ENCODE measurements around the gene SERAC1.

The SERAC1 gene

DNA sequence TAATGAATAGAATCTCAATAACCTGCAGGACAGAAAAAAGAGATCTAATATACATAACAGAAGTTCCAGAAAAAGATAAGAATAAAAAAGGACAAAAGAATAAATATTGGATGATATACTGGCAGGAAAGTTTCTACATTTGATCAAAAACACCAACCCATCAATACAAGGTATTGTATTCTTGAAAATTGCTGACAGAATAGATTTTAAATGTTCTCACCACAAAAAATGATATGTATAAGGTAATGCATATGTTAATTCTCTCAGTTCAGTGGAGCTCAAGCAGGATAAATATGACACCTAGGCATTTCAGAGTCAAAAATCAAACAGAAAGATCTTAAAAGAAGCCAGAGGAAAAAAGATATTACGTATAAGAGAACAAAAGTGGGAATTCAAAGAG, 43.8 kb downstream of the SERAC1 start:
- no peak for DNase-seq (ENCODE audit: low read depth, low spot score)

DNA sequence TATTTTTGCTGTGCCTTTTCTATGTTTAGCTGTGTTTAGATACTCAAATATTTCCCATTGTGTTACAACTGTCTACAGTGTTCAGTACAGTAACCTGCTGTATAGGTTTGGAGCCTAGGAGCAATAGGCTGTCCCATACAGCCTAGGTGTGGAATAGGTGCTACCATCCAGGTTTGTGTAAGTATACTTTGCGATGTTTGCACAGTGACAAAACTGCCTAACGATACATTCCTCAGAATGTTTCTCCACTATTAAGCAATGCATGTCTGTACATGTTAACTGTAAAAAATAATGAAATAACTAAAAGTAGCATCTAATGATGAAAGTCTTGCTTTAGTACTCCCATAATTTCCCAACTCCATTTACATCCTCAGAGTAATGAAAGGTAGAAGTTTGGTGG, 46.0 kb downstream of the SERAC1 start:
- no peak for DNase-seq (ENCODE audit: low read depth, low spot score)

DNA sequence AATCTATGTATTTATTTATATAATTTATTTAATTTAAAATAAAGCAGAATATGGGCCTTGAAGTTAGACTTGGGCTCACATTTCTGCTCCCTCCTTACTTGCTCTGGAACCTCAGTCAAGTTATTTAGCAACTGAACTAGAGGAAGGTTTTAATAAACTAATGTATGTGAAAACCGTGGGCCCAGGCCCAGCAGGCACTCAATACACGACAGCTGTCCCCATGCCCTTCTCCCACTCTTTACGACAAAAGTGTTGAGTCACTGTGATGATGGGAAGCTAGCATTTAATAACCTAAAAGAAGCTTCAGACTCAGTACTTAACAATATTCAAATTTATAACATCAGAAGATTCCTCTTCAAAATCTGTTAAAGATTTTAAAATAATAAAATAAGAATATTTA, 46.7 kb downstream of the SERAC1 start:
- DNase-seq (ENCODE audit: low read depth, low spot score), result no peak

DNA sequence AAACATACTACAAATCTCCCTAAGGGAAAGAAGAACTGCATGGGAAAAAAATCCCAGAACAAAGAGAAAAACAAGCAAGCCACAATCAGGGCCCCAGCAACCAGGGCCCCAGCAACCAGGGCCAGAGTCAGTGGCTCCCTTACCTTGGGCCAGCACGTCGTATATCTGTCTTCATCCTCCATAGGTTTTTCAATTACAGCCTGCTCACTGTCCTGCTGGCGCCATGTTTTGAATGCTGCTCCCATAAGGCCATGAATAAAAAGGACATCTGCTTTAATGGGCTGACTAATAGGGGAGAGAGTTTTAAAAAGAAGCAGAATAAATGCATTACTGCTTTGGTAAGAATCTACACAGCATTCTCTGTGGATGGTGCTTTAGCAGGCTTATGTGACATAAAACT, 49.2 kb downstream of the SERAC1 start:
- no peak for DNase-seq (ENCODE audit: low read depth, low spot score)

DNA sequence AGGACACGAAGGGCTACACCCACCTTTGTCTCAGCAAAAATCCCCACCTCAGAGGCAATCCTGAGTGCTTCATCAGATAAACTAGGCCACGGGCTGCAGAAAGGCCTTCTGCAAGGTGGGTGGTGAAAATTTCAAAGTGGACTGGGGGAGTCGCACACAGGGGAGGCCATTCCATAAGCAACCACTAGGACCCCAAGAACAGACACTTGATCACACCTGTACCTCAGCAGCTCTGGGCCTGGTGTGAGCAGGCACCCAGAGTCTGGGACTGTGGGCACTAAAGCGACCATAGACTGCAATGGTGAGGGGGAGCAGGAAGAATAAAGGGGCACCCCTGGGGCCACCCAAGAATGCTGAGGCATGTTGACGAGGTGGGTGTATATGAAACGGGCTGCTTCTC, 52.6 kb downstream of the SERAC1 start:
- DNase-seq (ENCODE audit: low read depth, low spot score), result no peak

DNA sequence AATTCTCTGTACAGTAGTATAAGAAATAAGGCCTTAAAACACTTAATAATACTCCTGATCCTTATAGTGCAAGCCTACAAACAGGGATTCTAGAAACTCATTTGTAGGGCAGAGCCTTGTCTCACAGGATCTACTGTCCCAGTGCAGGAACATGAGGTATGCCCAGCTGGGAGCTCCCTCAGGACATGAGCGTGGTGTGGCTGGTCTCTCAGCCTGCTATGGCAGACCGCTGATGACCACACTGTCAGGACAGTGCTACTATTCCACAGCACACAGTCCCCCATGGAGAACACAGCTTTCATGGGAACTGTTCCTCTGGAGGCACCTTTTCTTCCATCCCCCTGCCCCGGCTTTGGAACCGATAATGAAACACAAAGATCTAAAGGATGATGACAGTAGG, 53.0 kb downstream of the SERAC1 start:
- DNase-seq (ENCODE audit: low read depth, low spot score), result no peak

DNA sequence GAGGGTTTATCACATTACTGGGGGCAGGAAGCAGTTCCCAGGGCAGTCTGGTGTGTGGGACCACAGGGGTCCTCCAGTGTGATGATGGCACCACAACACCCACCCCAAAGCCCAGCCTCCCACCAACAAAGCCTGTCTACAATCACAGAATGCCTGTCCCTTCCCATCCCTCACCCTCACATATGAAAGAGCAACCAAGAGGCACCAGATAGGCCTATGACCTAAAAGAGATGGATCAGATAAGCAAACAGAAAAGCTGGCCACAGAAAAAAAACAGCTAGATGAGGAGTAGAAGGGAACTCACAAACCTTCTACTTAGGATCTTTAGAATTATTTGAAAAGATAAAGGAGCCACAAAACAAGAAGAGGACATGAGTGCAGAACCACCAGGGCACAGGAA, 54.3 kb downstream of the SERAC1 start:
- DNase-seq (ENCODE audit: low read depth, low spot score), result no peak

DNA sequence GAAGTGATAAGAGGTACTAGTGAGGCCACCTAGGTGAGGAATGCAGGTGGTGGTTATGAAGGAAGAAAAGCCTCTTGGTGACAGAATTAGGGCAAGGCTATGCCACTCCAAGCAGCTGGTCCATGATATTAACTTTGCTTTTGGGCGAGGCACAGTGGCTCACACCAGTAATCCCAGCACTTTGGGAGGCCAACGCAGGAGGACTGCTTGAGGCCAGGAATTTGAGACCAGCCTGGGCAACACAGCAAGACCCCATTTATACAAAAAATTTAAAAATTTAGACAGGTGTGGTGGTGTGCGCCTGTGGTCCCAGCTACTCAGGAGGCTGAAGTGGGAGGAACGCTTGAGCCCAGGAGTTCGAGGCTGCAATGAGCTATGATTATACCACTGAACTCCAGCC, 56.1 kb downstream of the SERAC1 start:
- no peak for DNase-seq (ENCODE audit: low read depth, low spot score)

DNA sequence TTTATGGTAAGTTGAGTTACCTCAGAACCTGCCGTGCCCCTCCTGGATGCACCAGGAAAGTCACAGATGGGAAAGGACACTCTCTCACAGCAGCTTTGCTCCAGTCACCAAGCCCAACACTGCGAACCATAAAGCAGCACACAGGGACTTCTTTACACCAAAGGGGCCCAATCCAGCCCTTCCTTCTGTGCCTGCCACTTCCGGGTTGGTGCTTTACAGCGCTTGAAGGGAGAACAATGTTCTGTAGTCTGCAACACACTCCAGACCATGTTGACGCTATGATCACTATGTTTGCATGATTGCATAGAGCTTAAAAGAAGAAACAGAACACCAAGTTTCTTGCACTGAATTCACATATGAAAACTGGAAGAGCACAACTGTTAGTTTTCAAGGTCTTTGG, 57.1 kb downstream of the SERAC1 start:
- DNase-seq (ENCODE audit: low read depth, low spot score), result no peak

DNA sequence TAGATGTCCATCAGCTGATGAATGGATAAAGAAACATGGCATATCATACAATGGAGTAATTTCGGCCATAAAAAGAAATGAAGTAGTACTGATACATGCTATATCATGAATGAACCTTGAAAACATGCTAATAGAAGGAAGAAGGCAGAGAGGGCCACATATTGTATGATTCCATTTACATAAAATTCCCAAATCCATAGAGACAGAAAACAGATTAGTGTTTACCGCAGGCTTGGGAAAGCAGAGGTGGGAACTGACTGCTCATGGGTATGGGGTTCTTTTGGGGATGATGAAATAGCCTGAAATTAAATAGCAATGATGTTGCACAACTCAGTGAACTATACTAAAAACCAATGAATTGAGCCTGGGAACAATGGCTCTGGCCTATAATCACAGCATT, 58.3 kb downstream of the SERAC1 start:
- no peak for DNase-seq (ENCODE audit: low read depth, low spot score)

DNA sequence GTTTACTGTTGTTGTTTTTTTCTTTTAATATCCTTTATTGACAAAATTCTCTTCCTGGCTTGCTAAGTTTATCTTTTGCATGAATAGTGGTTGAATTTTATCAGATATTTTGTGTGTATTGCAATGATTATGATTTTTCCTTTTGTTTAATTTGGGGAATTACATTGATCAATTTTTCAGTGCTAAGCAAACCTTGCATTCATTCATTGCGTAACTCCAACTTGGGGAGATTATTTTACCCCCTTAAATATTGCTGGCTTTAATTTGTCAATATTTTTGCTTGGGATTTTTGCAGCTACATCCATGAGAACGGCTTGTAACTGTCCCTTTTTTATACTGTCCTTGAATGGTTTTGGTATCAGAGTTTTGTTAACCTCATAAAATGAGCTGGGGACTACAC, 63.4 kb downstream of the SERAC1 start:
- DNase-seq (ENCODE audit: low read depth, low spot score), result no peak

DNA sequence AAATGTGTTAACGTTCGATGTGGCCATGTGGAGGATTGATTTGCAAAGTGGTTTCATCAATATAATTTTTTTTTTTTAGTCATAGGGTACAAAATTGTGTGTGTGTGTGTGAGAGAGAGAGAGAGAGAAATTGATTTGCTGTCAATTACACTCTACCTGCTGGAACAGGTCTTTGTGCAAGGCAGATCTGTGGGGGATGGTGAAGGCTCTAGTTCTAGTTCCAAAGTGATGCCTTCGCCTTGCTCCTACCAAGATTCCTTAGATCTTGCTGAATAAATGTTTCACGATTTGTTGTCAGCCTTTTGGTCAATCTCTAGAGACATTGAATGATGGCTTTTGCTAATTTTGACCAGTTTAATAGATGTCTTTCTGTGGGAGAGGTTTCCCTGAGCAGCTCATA, 64.8 kb downstream of the SERAC1 start:
- no peak for DNase-seq (ENCODE audit: low read depth, low spot score)

DNA sequence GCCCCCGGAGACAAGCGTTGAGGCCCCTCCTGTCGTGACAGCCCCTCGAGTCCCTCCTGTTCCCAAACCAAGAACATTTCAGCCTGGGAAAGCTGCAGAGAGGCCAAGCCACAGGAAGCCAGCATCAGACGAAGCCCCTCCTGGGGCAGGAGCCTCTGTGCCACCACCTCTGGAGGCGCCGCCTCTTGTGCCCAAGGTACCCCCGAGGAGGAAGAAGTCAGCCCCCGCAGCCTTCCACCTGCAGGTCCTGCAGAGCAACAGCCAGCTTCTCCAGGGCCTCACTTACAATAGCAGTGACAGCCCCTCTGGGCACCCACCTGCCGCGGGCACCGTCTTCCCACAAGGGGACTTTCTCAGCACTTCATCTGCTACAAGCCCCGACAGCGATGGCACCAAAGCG, 72.4 kb downstream of the SERAC1 start:
- no peak for DNase-seq (ENCODE audit: low read depth, low spot score)

DNA sequence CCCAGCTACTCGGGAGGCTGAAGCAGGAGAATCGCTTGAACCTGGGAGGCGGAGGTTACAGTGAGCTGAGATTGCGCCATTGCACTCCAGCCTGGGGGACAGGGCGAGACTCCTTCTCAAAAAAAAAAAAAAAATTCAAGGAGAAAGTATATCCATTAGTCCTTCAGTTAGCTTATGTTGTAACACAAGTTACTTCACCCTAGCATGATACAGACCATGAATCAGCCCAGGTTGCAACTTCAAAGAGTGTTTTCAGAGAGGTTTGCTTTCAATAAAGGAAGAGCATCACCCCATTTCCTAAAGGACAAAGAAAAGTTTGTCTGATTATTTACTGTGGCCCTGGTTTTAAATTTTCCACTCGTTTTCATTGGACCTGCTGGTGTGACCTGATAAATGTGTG, 73.0 kb downstream of the SERAC1 start:
- no peak for DNase-seq (ENCODE audit: low read depth, low spot score)

DNA sequence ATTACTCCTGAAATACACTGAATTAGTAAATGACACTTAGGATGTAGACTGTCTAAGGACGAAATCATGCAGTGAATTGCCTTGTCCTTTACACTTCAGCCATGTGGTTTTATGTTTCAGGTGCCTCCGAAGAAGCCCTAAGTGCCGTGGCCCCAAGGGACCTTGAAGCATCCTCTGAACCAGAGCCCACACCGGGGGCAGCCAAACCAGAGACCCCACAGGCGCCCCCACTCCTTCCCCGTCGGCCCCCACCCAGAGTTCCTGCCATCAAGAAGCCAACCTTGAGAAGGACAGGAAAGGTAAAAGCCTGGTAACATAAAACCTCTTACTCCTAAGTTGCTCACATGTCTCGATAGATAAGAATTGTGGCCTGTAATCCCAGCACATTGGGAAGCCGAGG, 75.3 kb downstream of the SERAC1 start:
- no peak for DNase-seq (ENCODE audit: low read depth, low spot score)

DNA sequence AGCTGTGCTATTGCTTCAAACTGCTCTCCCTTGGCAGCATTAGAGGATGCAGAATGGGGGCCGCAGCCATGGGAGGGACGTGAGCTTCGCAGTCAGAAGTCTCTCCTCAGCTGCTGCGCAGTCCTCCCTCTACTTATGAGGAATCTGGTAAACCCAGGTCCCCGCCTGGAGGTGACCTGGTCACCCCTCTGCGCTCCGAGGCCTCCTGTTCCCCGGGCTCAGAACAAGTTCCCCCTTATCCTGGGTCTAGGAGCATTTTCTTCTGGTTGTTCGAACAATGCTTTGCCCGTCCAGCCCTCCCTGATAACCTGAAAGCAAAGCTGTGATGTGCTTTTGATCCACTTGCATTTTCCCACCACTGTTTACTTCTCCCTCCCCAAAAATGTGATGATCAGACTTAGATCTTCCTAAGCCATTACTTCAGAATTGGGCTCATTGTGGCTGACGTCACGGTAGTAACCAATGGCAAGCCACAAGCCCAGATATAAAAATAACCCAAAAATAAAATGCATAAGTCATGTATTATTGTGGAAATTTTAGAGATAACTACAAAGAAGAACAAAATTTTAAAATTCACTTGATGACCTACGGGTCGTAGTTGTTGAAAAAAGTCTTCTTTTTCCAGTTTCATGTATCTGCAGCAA, 80.7 kb downstream of the SERAC1 start:
- no peak for DNase-seq (ENCODE audit: low read depth, low spot score)

DNA sequence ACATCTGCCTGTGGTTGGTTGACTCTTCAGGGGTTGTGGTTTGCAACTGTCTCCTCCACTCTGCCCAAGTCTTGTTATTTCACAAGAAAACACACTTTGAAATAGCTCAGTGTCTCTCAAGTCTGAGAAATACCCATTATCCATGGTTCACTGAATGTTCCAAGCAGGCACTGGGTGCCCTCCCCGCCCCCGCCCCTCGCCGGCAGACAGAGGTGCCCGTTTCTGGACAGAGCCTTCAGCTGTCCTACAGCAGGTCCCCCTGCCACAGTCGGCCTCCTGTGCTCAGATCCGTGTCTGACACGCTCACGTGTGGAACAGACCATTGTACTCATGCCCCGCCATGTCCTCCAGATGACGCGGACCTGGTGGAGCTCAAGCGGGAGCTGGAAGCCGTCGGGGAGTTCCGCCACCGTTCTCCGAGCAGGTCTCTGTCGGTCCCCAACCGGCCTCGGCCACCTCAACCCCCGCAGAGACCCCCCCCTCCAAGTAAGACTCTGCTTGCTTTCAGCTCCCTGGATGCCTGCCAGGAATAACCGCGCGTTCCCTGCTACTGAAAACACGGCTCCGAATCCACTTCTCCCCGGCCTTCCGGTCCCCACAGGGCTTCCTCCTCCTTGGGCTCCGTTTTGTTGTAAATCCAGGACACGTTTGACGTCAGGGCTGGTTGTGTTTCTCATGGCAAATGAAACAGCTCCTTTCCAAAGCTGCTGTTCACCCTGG, 81.4 kb downstream of the SERAC1 start:
- peak; percentile 77 for DNase-seq (ENCODE audit: low read depth, low spot score)

DNA sequence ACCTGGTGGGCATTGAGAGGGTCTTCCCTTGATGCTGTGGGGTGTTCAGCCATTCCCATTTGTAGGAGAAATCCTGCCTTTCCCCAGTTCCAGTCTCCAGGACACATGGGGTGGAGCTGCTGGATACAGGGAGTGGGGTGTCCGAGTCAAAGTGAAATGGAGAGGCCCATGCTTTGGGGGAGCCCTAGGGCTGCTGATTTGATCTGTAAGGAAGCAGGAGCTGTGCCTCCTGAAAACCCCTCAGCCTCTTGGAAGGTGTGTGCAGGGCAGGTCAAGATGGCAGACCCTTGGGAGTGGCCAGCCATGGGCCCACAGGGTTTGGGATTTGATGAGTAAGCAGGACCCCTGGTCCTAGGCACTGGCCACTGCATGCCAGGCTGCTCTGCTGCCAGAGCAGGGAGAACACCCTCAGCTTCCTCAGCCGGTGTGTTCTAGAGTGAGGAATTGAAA, 82.0 kb downstream of the SERAC1 start:
- DNase-seq (ENCODE audit: low read depth, low spot score), result no peak

DNA sequence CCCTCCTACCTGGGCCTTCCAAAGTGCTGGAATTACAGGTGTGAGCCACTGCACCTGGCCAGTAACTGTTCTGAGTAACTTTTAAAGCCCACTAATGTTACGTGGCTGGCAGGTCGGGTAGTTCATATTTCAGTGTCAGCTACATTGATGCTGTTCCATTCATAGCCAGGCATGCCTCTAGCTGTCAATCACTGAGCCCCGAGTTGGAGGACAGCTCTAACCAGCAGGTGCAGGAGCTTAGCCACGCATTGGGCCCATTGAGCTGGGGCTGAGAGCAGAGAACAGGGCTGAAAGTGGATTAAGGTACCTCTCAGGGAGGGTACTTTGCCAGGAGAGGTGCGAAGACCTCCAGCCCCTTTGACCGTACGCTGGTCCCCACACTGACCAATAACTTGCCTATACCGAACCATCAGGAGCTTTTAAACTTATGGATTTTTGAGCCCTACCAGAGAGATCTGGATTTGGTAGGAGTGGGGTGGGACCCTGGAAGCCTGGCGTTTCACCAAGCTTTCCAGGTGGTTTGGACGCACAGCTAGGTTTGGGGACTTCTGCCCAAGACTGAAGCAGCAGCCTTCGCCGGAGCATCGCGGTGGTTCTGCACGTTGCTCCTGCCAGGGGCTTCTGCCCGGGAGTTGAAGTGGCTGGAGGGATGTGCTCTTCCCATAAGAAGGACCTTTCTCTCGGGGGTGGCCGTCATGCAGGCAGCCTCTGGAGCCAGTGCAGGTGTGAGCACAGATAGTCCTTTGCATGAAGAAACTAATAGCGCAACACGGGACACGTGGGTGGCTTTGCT, 82.6 kb downstream of the SERAC1 start:
- DNase-seq (ENCODE audit: low read depth, low spot score), result no peak

DNA sequence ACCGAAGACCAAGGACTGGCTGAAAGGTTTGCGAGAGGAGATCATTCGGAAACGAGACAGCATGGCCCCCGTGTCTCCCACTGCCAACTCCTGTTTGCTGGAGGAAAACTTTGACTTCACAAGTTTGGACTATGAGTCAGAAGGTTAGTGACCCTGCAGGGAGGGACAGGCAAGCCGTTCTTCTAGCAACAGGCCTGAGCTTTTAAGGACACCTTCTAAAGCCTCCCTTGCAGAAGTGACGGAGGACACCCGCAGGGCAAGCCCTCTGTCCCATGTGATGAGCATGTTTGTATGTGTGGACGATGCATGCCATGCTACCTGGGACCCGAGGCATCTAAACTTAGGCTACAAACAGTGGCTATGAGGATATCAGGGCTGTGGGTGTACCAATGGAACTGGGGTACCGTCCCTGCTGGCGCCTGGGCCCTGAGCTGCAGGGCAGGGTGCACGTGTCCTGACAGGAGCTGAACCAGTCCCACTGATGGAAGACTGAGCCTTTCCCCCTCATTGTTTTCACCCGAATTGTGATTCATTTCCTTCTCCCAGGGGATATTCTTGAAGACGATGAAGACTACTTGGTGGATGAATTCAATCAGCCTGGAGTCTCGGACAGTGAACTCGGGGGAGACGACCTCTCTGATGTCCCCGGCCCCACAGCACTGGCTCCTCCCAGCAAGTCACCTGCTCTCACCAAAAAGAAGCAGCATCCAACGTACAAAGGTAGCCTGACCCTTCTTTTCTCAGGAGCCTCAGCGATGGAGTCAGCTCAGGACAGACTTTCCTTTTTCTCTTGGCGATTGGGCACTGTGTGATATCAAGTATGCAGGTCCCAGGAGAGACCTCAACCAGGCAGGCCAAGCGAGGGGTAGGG, 84.4 kb downstream of the SERAC1 start:
- DNase-seq (ENCODE audit: low read depth, low spot score), result no peak

DNA sequence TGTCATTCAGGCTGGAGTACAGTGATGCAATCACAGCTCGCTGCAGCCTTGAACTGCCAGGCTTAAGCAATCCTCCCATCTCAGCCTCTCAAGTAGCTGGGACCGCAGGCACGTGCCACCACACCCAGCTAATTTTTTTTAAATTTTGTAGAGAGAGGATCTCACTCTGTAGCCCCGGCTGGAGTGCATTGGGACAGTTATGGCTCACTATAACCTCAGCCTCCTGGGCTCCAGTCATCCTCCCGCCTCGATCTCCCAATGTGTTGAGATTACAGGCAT, 86.5 kb downstream of the SERAC1 start:
- no peak for DNase-seq (ENCODE audit: low read depth, low spot score)
